ENCODE results near the gene TNF. TPM values are rescaled to one million over a fixed set of nuclear protein-coding genes. Genes with fewer than 3 reads are reported as not detected.

TNF gene
- total RNA-seq, 1 donor from 2014 or later, result 0.47 TPM

GRCh38 chr6:31569861-31570536 is 5.4 kb upstream of the TNF start:
- H3K9me3 ChIP-seq (replicated peaks), result no peaks in the 10 kb centered on the region
- no peaks in the 10 kb centered on the region for H3K36me3 ChIP-seq
- DNase-seq, result no peak
- no peak overlapping the region for H3K4me3 ChIP-seq
- TF ChIP-seq, protein P1, sequence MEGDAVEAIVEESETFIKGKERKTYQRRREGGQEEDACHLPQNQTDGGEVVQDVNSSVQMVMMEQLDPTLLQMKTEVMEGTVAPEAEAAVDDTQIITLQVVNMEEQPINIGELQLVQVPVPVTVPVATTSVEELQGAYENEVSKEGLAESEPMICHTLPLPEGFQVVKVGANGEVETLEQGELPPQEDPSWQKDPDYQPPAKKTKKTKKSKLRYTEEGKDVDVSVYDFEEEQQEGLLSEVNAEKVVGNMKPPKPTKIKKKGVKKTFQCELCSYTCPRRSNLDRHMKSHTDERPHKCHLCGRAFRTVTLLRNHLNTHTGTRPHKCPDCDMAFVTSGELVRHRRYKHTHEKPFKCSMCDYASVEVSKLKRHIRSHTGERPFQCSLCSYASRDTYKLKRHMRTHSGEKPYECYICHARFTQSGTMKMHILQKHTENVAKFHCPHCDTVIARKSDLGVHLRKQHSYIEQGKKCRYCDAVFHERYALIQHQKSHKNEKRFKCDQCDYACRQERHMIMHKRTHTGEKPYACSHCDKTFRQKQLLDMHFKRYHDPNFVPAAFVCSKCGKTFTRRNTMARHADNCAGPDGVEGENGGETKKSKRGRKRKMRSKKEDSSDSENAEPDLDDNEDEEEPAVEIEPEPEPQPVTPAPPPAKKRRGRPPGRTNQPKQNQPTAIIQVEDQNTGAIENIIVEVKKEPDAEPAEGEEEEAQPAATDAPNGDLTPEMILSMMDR (IDR thresholded peaks at IDR 0.05; ENCODE audit: borderline replicate concordance), result no peak
- H3K27me3 ChIP-seq (ENCODE audit: low read depth), result no peaks in the 10 kb centered on the region
- no peak overlapping the region for H3K27ac ChIP-seq (replicated peaks)
- intact Hi-C loops (cut with micrococcal nuclease), result no loop called here
- H3K4me1 ChIP-seq, result no peaks in the 10 kb centered on the region

GRCh38 chr6:31572041-31572911 is 3.1 kb upstream of the TNF start, which contains the start of gene LTA:
TSS of gene LTA (plus strand) at chr6:31572289. CDS start at chr6:31572743, 454 bp downstream.
- H3K36me3 ChIP-seq, result no peaks in the 10 kb centered on the region
- H3K4me3 ChIP-seq, result no peak within 1 kb of the TSS
- H3K27me3 ChIP-seq (ENCODE audit: low read depth), result no peaks in the 10 kb centered on the region
- no peak within 1 kb of the TSS for H3K27ac ChIP-seq (replicated peaks)
- H3K9me3 ChIP-seq (replicated peaks), result no peaks in the 10 kb centered on the region
- H3K4me1 ChIP-seq, result peaks cover 9% of the 10 kb centered on the region
- intact Hi-C loops (cut with micrococcal nuclease), result no loop called here
- TF ChIP-seq, protein P1 (IDR thresholded peaks at IDR 0.05; ENCODE audit: borderline replicate concordance), result no peak
- DNase-seq, result no peak

DNA sequence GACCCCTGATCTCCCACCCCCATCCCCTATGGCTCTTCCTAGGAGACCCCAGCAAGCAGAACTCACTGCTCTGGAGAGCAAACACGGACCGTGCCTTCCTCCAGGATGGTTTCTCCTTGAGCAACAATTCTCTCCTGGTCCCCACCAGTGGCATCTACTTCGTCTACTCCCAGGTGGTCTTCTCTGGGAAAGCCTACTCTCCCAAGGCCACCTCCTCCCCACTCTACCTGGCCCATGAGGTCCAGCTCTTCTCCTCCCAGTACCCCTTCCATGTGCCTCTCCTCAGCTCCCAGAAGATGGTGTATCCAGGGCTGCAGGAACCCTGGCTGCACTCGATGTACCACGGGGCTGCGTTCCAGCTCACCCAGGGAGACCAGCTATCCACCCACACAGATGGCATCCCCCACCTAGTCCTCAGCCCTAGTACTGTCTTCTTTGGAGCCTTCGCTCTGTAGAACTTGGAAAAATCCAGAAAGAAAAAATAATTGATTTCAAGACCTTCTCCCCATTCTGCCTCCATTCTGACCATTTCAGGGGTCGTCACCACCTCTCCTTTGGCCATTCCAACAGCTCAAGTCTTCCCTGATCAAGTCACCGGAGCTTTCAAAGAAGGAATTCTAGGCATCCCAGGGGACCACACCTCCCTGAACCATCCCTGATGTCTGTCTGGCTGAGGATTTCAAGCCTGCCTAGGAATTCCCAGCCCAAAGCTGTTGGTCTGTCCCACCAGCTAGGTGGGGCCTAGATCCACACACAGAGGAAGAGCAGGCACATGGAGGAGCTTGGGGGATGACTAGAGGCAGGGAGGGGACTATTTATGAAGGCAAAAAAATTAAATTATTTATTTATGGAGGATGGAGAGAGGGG is 1.9 kb upstream of the TNF start:
- Histone ChIP-seq H3K36me3 (no peaks in the 10 kb centered on the region), H3K27me3 (ENCODE audit: low read depth) (no peaks in the 10 kb centered on the region), H3K4me1 (peaks cover 10% of the 10 kb centered on the region), H3K4me3 (no peak overlapping the region), H3K9me3 (replicated peaks) (no peaks in the 10 kb centered on the region), H3K27ac (replicated peaks) (no peak overlapping the region)
- intact Hi-C loops (cut with micrococcal nuclease), result no loop called here
- DNase-seq, result no peak
- TF ChIP-seq, protein P1 (IDR thresholded peaks at IDR 0.05; ENCODE audit: borderline replicate concordance), result no peak

DNA sequence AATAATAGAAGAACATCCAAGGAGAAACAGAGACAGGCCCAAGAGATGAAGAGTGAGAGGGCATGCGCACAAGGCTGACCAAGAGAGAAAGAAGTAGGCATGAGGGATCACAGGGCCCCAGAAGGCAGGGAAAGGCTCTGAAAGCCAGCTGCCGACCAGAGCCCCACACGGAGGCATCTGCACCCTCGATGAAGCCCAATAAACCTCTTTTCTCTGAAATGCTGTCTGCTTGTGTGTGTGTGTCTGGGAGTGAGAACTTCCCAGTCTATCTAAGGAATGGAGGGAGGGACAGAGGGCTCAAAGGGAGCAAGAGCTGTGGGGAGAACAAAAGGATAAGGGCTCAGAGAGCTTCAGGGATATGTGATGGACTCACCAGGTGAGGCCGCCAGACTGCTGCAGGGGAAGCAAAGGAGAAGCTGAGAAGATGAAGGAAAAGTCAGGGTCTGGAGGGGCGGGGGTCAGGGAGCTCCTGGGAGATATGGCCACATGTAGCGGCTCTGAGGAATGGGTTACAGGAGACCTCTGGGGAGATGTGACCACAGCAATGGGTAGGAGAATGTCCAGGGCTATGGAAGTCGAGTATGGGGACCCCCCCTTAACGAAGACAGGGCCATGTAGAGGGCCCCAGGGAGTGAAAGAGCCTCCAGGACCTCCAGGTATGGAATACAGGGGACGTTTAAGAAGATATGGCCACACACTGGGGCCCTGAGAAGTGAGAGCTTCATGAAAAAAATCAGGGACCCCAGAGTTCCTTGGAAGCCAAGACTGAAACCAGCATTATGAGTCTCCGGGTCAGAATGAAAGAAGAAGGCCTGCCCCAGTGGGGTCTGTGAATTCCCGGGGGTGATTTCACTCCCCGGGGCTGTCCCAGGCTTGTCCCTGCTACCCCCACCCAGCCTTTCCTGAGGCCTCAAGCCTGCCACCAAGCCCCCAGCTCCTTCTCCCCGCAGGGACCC is 981 bp upstream of the TNF start:
- peaks cover 10% of the 10 kb centered on the region for H3K4me1 ChIP-seq
- peak overlapping the region; percentile 62 for H3K27ac ChIP-seq (replicated peaks)
- no peaks in the 10 kb centered on the region for H3K36me3 ChIP-seq
- DNase-seq, result no peak
- no peaks in the 10 kb centered on the region for H3K27me3 ChIP-seq (ENCODE audit: low read depth)
- H3K4me3 ChIP-seq, result no peak overlapping the region
- TF ChIP-seq, protein P1 (IDR thresholded peaks at IDR 0.05; ENCODE audit: borderline replicate concordance), result no peak
- H3K9me3 ChIP-seq (replicated peaks), result no peaks in the 10 kb centered on the region
- intact Hi-C loops (cut with micrococcal nuclease), result no loop called here

Measured in left ventricle myocardium inferior (tissue), 1 donor.